GM12878 (cell line): ENCODE results near the gene TTLL7. TPM values are rescaled to one million over a fixed set of nuclear protein-coding genes. Genes with fewer than 3 reads are reported as not detected.

Experiments used
- ATAC-seq: fragments of 200-7000 bp; cut with Tn5 transposase; 3 replicates; pipeline ENCODE4 v1.9.1; 2020; ENCODE audit warnings: mild to moderate bottlenecking, moderate library complexity
- BruUV-seq: library from RNA; stranded (reverse); fragments of 400-500 nt; replicated peaks from 2 replicates; lab custom pipeline; 2021; lab: Mats Ljungman, UMichigan
- CTCF ChIA-PET: fragments of 300-600 bp; sonication (Branson Sonifier 250); formaldehyde crosslinking; extraction: SDS; loops from one replicate; lab custom pipeline; 2021; ENCODE audit warnings: inconsistent platforms; lab: Yijun Ruan, JAX
- POLR2A ChIA-PET: fragments of 350-600 bp; formaldehyde crosslinking; extraction: SDS; loops from one replicate; lab custom pipeline; 2021; ENCODE audit warnings: inconsistent platforms; lab: Charles Lee
- RAD21 ChIA-PET: fragments of 300-600 bp; sonication (Branson Sonifier 250); formaldehyde crosslinking; loops from one replicate; lab custom pipeline; 2023; ENCODE audit warnings: antibody characterized with exemption; ENCODE audit not compliant: unreplicated experiment; lab: Charles Lee
- SMC1A ChIA-PET: fragments of 300-600 bp; sonication (Branson Sonifier 250); formaldehyde crosslinking; loops from one replicate; lab custom pipeline; 2023; ENCODE audit not compliant: unreplicated experiment, uncharacterized antibody; lab: Charles Lee
- DNase-seq: peaks from one replicate; pipeline ENCODE4 v3.0.0-alpha.2; 2011; ENCODE audit warnings: low read depth, low spot score
- FAIRE-seq: peaks from 3 replicates; lab custom pipeline; 2011; peaks lifted over from hg19 to GRCh38; lab: Jason Lieb, UNC
- H2AFZ ChIP-seq: 2 replicates; pipeline ENCODE4 v1.6.0; 2011; ENCODE audit warnings: low read depth, low read length, control low read depth; ENCODE audit not compliant: control insufficient read depth
- H3K27ac ChIP-seq: 2 replicates; pipeline ENCODE4 v1.5.1; 2011; ENCODE audit warnings: control low read depth; ENCODE audit not compliant: control insufficient read depth, insufficient read depth
- H3K27me3 ChIP-seq, 2 experiments: replicated peaks in 1 of 2; 2 replicates each; pipeline versions ENCODE4 v1.6.0 to v1.6.1; 2011; ENCODE audit warnings: low read length in 1 of 2; ENCODE audit not compliant: control insufficient read depth in 2 of 2, insufficient read depth in 2 of 2
- H3K36me3 ChIP-seq, 2 experiments: 2 replicates each; pipeline ENCODE4 v1.5.1; 2011; ENCODE audit warnings: low read length in 1 of 2; ENCODE audit not compliant: control insufficient read depth in 2 of 2, insufficient read depth in 2 of 2
- H3K4me1 ChIP-seq: 2 replicates; pipeline ENCODE4 v1.6.1; 2011; ENCODE audit warnings: mild to moderate bottlenecking, low read length, moderate library complexity, mixed read lengths; ENCODE audit not compliant: control insufficient read depth, insufficient read depth
- H3K4me2 ChIP-seq: 2 replicates; pipeline ENCODE4 v1.6.0; 2011; ENCODE audit warnings: control low read depth; ENCODE audit not compliant: control insufficient read depth, insufficient read depth
- H3K4me3 ChIP-seq: fragments of 200-600 bp; sonication (generic); 2 replicates; pipeline ENCODE4 v1.5.1; 2016
- H3K79me2 ChIP-seq: 2 replicates; pipeline ENCODE4 v1.6.0; 2011; ENCODE audit warnings: low read length; ENCODE audit not compliant: control insufficient read depth, insufficient read depth
- H3K9ac ChIP-seq: 2 replicates; pipeline ENCODE4 v1.8.0; 2011; ENCODE audit warnings: low read length, control low read depth, mixed read lengths; ENCODE audit not compliant: control insufficient read depth, insufficient read depth
- H3K9me3 ChIP-seq: replicated peaks from 3 replicates; pipeline ENCODE4 v1.5.1; 2011; ENCODE audit warnings: mild to moderate bottlenecking, low read length; ENCODE audit not compliant: control insufficient read depth, insufficient read depth
- H4K20me1 ChIP-seq: 2 replicates; pipeline ENCODE4 v1.6.0; 2011; ENCODE audit not compliant: control insufficient read depth, insufficient read depth
- ATF7 ChIP-seq: fragments of 450-650 bp; IDR thresholded peaks from 2 replicates; pipeline ENCODE4 v1.6.1; 2016; ENCODE audit warnings: low read depth, mild to moderate bottlenecking
- BCL11A ChIP-seq: IDR thresholded peaks from 2 replicates; pipeline ENCODE4 v1.6.1; 2011; ENCODE audit warnings: low read depth, low read length
- CUX1 ChIP-seq: IDR thresholded peaks from 2 replicates; pipeline ENCODE4 v1.6.1; 2012; ENCODE audit warnings: improper control_type of control experiment, low read depth, low read length; ENCODE audit not compliant: insufficient replicate concordance
- DPF2 ChIP-seq: fragments of 450-650 bp; IDR thresholded peaks from 2 replicates; pipeline ENCODE4 v1.6.1; 2017; ENCODE audit warnings: mild to moderate bottlenecking
- EP300 ChIP-seq, 2 experiments: fragments of 150-350 bp in 1 of 2; IDR thresholded peaks; 2 replicates each; pipeline ENCODE4 v1.6.1; 2011 to 2012; ENCODE audit warnings: low read depth in 2 of 2, low read length in 2 of 2, borderline replicate concordance in 1 of 2, improper control_type of control experiment in 1 of 2, inconsistent platforms in 1 of 2; ENCODE audit not compliant: control insufficient read depth in 1 of 2
- ESRRA ChIP-seq: IDR thresholded peaks from 2 replicates; pipeline ENCODE4 v1.6.1; 2012; ENCODE audit warnings: mild to moderate bottlenecking, low read length, improper control_type of control experiment
- HDAC2 ChIP-seq: fragments of 200-600 bp; sonication (generic); IDR thresholded peaks from 2 replicates; pipeline ENCODE4 v1.6.1; 2017
- MTA3 ChIP-seq: IDR thresholded peaks from 2 replicates; pipeline ENCODE4 v1.6.1; 2012; ENCODE audit warnings: low read length, inconsistent platforms, borderline replicate concordance
- NR2C1 ChIP-seq: fragments of 450-650 bp; IDR thresholded peaks from 2 replicates; pipeline ENCODE4 v1.6.1; 2017; ENCODE audit warnings: antibody characterized with exemption, mild to moderate bottlenecking, moderate library complexity
- NR2F1 ChIP-seq: fragments of 450-650 bp; conservative IDR thresholded peaks from 2 replicates; pipeline ENCODE4 v1.6.1; 2017; ENCODE audit warnings: mild to moderate bottlenecking
- PAX8 ChIP-seq: fragments of 450-650 bp; IDR thresholded peaks from 2 replicates; pipeline ENCODE4 v1.6.1; 2017; ENCODE audit warnings: mild to moderate bottlenecking, moderate library complexity
- RAD21 ChIP-seq: IDR thresholded peaks from 2 replicates; pipeline ENCODE4 v1.6.1; 2011; ENCODE audit warnings: mild to moderate bottlenecking, low read depth, low read length, moderate library complexity; ENCODE audit not compliant: insufficient read depth
- RCOR1 ChIP-seq: conservative IDR thresholded peaks from 2 replicates; pipeline ENCODE4 v1.6.1; 2012; ENCODE audit warnings: low read depth, low read length, improper control_type of control experiment
- ZNF384 ChIP-seq: IDR thresholded peaks from 2 replicates; pipeline ENCODE4 v1.6.1; 2012; ENCODE audit warnings: low read depth, mild to moderate bottlenecking, low read length, improper control_type of control experiment, borderline replicate concordance
- ZNF622 ChIP-seq: fragments of 450-650 bp; IDR thresholded peaks from 2 replicates; pipeline ENCODE4 v1.6.1; 2017; ENCODE audit warnings: mild to moderate bottlenecking, inconsistent platforms
- ZZZ3 ChIP-seq: IDR thresholded peaks from 2 replicates; pipeline ENCODE4 v1.6.1; 2011; ENCODE audit warnings: low read depth; ENCODE audit not compliant: control insufficient read depth, insufficient read length
- WGBS: methylation state at CpG from one replicate; pipeline ENCODE4 v1.1.6; 2016; ENCODE audit warnings: low lambda C conversion rate; ENCODE audit not compliant: insufficient replicate concordance, insufficient coverage; ENCODE audit errors: missing lambda C conversion rate; 5-methylcytosine and 5-hydroxymethylcytosine counted together
- in situ Hi-C: fragments of 300-500 bp; cut with MboI; formaldehyde crosslinking; loops from 9 replicates; pipeline ENCODE4 v1.14.3; 2018; ENCODE audit warnings: mixed read lengths
- intact Hi-C: fragments of 100-400 bp; cut with micrococcal nuclease; formaldehyde crosslinking; loops from one replicate; pipeline ENCODE4 v1.14.2; 2022; ENCODE audit not compliant: unreplicated experiment
- polyA plus RNA-seq, 11 experiments: library from polyadenylated mRNA; depleted of rRNA in 4 of 11; unstranded in 6 of 11; stranded (reverse) in 5 of 11; fragments of >200 nt; fragmentation: Nextera tagmentation in 4 of 11; fragmentation: Illumina TruSeq in 1 of 11; extraction: Ambion mirVana in 4 of 11; extraction: Trizol in 1 of 11; gene quantifications; 1 replicate in 1 of 11; 2 replicates in 10 of 11; pipeline versions ENCODE4 v1.2.1 to v1.2.3, GENCODE V29; 2011 to 2016; ENCODE audit warnings: inconsistent platforms in 2 of 11, missing spikeins in 2 of 11, low read depth in 1 of 11
- total RNA-seq, 4 experiments: library from RNA; depleted of rRNA in 3 of 4; stranded (reverse); fragments of >200 nt in 3 of 4; fragmentation: Illumina TruSeq in 1 of 4; extraction: Trizol in 1 of 4; gene quantifications; 2 replicates each; pipeline versions ENCODE4 v1.2.1 to v1.2.3, GENCODE V29; 2013 to 2021

The TTLL7 gene
- total and polyA plus RNA-seq, 10 of the 15 experiments (the other 5 are each of a cell fraction or from before 2014, with no cell fraction given) = 0.03 to 1.4 (median 0.61) TPM

GRCh38 chr1:84037758-84038611 is 39.1 kb upstream of the TTLL7 start:
- no TSS peak for BruUV-seq
- Histone ChIP-seq H3K4me2 (no peak overlapping the region), H3K36me3 (no peaks in the 10 kb centered on the region), H3K9me3 (no peaks in the 10 kb centered on the region), H3K9ac (no peak overlapping the region), H3K79me2 (no peaks in the 10 kb centered on the region), H3K4me1 (no peaks in the 10 kb centered on the region), H3K27ac (no peak overlapping the region), H4K20me1 (no peaks in the 10 kb centered on the region), H2AFZ (no peak overlapping the region), H3K4me3 (no peak overlapping the region), H3K27me3 (no peaks in the 10 kb centered on the region)
- ATAC-seq (no peak), FAIRE-seq (no peak), DNase-seq (no peak)
- SMC1A ChIA-PET = no interaction called here
- POLR2A ChIA-PET = no interaction called here
- whole genome bisulfite sequencing = 42% methylated on average over 9 of the region's 9 CpGs
- CTCF ChIA-PET = interaction anchor here (0.7 kb wide), 1 partner anchor 758 kb away, joined by 3 read pairs; no protein-coding TSS in a partner anchor
- intact Hi-C loops = no loop called here
- RAD21 ChIA-PET = no interaction called here
- in situ Hi-C loops = no loop called here
- no peak for TF ChIP-seq MTA3
- no peak for TF ChIP-seq ZZZ3
- no peak for TF ChIP-seq NR2C1
- TF ChIP-seq PAX8 = no peak
- no peak for TF ChIP-seq ZNF384
- TF ChIP-seq RAD21 = no peak
- TF ChIP-seq DPF2 = no peak
- TF ChIP-seq HDAC2 = no peak
- no peak for TF ChIP-seq CUX1
- no peak for TF ChIP-seq ATF7
- no peak for TF ChIP-seq NR2F1
- no peak for TF ChIP-seq ESRRA
- no peak for TF ChIP-seq BCL11A
- no peak for TF ChIP-seq ZNF622
- TF ChIP-seq RCOR1 = no peak
- no peak for TF ChIP-seq EP300 (IDR thresholded peaks at IDR 0.05; ENCODE audit: borderline replicate concordance in 1 of 2, control insufficient read depth in 1 of 2, low read depth in 2 of 2, low read length in 2 of 2)
